Gastroesophageal sphincter (tissue), 3 donors: ENCODE data around the gene IPO13.

Experiments
- POLR2AphosphoS5 ChIP-seq: sonication (generic); formaldehyde crosslinking; IDR thresholded peaks from one replicate; pipeline ENCODE4 v1.6.1; 2017; ENCODE audit warnings: antibody characterized with exemption
- TF ChIP-seq, protein P1 (sequence below), 4 experiments: fragments of 200-600 bp in 2 of 4; fragments of 450-650 bp in 2 of 4; sonication (generic) in 1 of 4; IDR thresholded peaks; one replicate each; pipeline ENCODE4 v1.5.1; 2017 to 2019; ENCODE audit warnings: antibody characterized with exemption in 4 of 4, mild to moderate bottlenecking in 2 of 4, moderate library complexity in 2 of 4

DNA sequence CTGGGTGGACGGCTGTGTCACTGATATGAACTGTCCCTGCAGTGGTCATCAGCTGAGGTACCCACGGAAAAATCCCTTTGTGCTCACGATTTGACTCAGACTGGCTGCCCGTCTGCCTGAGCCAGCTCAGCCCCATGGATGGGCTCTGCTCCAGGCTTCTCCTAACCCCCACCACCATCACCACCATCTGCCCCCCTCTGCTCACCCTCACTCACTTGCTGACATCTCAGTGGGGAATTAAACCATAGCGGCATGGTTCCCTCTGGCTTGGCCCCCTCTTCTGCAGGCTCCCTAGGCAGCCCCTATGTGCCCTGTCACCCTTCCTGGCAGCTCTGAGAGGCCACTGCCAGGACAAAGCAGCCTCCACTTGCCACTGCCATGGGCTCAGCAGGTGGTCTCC is 67.2 kb downstream of the IPO13 start:
- no peak for TF ChIP-seq POLR2AphosphoS5
- TF ChIP-seq, protein P1, sequence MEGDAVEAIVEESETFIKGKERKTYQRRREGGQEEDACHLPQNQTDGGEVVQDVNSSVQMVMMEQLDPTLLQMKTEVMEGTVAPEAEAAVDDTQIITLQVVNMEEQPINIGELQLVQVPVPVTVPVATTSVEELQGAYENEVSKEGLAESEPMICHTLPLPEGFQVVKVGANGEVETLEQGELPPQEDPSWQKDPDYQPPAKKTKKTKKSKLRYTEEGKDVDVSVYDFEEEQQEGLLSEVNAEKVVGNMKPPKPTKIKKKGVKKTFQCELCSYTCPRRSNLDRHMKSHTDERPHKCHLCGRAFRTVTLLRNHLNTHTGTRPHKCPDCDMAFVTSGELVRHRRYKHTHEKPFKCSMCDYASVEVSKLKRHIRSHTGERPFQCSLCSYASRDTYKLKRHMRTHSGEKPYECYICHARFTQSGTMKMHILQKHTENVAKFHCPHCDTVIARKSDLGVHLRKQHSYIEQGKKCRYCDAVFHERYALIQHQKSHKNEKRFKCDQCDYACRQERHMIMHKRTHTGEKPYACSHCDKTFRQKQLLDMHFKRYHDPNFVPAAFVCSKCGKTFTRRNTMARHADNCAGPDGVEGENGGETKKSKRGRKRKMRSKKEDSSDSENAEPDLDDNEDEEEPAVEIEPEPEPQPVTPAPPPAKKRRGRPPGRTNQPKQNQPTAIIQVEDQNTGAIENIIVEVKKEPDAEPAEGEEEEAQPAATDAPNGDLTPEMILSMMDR (IDR thresholded peaks at IDR 0.05) = no peak
